ENCODE measurements around the gene PPP2R2B. TPM values are rescaled to one million over a fixed set of nuclear protein-coding genes. Genes with fewer than 3 reads are reported as not detected.

Gene PPP2R2B
- total and polyA plus RNA-seq, 2 of the 4 experiments (the other 2 are of a cell fraction), result not detected

DNA sequence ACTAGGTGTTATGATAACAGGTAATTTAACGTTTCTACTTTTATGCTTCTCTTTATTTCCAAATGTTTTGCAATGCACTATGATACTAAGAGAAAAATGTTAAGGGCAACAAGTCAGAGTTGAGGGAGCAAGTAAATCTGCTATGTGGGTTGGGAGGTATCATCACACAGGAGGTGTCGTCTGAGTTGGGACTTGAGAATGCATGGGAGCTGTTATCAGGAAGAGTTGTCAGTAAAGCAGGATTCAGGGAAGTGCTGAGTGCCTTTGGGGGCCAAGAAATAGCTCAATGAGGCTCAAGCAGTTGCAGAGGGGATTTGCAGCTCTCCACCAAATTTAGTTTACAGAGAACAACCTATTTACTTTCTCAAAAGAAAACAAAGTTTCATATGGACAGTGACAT, 108.0 kb downstream of the PPP2R2B start:
- no peak overlapping the region for H3K4me2 ChIP-seq (ENCODE audit: low read depth, low read length)
- H2BK20ac ChIP-seq (ENCODE audit: low read depth, low read length), result no peak overlapping the region
- no peaks in the 10 kb centered on the region for H3K9me1 ChIP-seq (ENCODE audit: insufficient read depth, low read length)
- TF ChIP-seq POLR2A (IDR thresholded peaks at IDR 0.05; ENCODE audit: low read depth, low read length) (no peak), RCOR1 (IDR thresholded peaks at IDR 0.05; ENCODE audit: insufficient replicate concordance, low read length) (no peak), BHLHE40 (IDR thresholded peaks at IDR 0.05; ENCODE audit: low read depth, low read length) (no peak), MAFK (IDR thresholded peaks at IDR 0.05; ENCODE audit: low read depth, low read length) (no peak), NFE2L2 (IDR thresholded peaks at IDR 0.05; ENCODE audit: low read depth, low read length) (no peak), SMC3 (IDR thresholded peaks at IDR 0.05; ENCODE audit: low read depth, low read length) (no peak), RAD21 (IDR thresholded peaks at IDR 0.05; ENCODE audit: low read length) (no peak), RFX5 (IDR thresholded peaks at IDR 0.05; ENCODE audit: low read depth, low read length) (no peak), CEBPB (IDR thresholded peaks at IDR 0.05; ENCODE audit: low read depth, low read length) (no peak), FOS (IDR thresholded peaks at IDR 0.05; ENCODE audit: low read depth, low read length) (no peak), MAZ (IDR thresholded peaks at IDR 0.05; ENCODE audit: borderline replicate concordance, low read depth, low read length) (no peak), MXI1 (IDR thresholded peaks at IDR 0.05; ENCODE audit: borderline replicate concordance, low read depth, low read length) (no peak), CHD1 (IDR thresholded peaks at IDR 0.05; ENCODE audit: low read depth, low read length) (no peak)
- TF ChIP-seq, protein P1, sequence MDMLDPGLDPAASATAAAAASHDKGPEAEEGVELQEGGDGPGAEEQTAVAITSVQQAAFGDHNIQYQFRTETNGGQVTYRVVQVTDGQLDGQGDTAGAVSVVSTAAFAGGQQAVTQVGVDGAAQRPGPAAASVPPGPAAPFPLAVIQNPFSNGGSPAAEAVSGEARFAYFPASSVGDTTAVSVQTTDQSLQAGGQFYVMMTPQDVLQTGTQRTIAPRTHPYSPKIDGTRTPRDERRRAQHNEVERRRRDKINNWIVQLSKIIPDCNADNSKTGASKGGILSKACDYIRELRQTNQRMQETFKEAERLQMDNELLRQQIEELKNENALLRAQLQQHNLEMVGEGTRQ (IDR thresholded peaks at IDR 0.05; ENCODE audit: low read depth, low read length), result no peak
- TF ChIP-seq, protein P2, sequence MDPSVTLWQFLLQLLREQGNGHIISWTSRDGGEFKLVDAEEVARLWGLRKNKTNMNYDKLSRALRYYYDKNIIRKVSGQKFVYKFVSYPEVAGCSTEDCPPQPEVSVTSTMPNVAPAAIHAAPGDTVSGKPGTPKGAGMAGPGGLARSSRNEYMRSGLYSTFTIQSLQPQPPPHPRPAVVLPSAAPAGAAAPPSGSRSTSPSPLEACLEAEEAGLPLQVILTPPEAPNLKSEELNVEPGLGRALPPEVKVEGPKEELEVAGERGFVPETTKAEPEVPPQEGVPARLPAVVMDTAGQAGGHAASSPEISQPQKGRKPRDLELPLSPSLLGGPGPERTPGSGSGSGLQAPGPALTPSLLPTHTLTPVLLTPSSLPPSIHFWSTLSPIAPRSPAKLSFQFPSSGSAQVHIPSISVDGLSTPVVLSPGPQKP (IDR thresholded peaks at IDR 0.05; ENCODE audit: borderline replicate concordance, low read depth, low read length), result no peak
- TF ChIP-seq, protein P3, sequence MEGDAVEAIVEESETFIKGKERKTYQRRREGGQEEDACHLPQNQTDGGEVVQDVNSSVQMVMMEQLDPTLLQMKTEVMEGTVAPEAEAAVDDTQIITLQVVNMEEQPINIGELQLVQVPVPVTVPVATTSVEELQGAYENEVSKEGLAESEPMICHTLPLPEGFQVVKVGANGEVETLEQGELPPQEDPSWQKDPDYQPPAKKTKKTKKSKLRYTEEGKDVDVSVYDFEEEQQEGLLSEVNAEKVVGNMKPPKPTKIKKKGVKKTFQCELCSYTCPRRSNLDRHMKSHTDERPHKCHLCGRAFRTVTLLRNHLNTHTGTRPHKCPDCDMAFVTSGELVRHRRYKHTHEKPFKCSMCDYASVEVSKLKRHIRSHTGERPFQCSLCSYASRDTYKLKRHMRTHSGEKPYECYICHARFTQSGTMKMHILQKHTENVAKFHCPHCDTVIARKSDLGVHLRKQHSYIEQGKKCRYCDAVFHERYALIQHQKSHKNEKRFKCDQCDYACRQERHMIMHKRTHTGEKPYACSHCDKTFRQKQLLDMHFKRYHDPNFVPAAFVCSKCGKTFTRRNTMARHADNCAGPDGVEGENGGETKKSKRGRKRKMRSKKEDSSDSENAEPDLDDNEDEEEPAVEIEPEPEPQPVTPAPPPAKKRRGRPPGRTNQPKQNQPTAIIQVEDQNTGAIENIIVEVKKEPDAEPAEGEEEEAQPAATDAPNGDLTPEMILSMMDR (conservative IDR thresholded peaks at IDR 0.05; ENCODE audit: low read depth, low read length), result no peak
- no peak overlapping the region for H3K4me3 ChIP-seq (ENCODE audit: insufficient read depth, low read depth, low read length)
- WGBS, 2 experiments (ENCODE audit: extremely low coverage in 2 of 2, insufficient read length in 1 of 2), result no CpG with 5 or more reads among the region's 2 CpGs
- no peaks in the 10 kb centered on the region for H3K36me3 ChIP-seq (ENCODE audit: control insufficient read depth, insufficient read depth, low read length)
- no peak for ATAC-seq (ENCODE audit: low read depth)
- no peak overlapping the region for H4K8ac ChIP-seq (ENCODE audit: low read depth in 2 of 2, low read length in 2 of 2)
- H2AFZ ChIP-seq (replicated peaks; ENCODE audit: low read length, poor library complexity), result no peak overlapping the region
- no peak for DNase-seq
- no peak overlapping the region for H3K27ac ChIP-seq (ENCODE audit: insufficient read depth, low read length)
- no TSS peak for BruUV-seq (replicated peaks)
- H4K20me1 ChIP-seq (ENCODE audit: insufficient read depth, low read length), result no peaks in the 10 kb centered on the region
- ChIA-PET CTCF (no interaction called here), POLR2A (ENCODE audit: unreplicated experiment) (no interaction called here)
- H2BK120ac ChIP-seq (ENCODE audit: low read depth, low read length), result no peak overlapping the region
- intact Hi-C loops (cut with micrococcal nuclease), result no loop called here
- in situ Hi-C loops (cut with MboI; ENCODE audit: low sequenced_read_pairs), result no loop called here
- no peaks in the 10 kb centered on the region for H3K27me3 ChIP-seq (ENCODE audit: control insufficient read depth, insufficient read depth, low read length)
- no peak overlapping the region for H3K23ac ChIP-seq (ENCODE audit: low read depth, low read length)
- dilution Hi-C loops (cut with HindIII; ENCODE audit: low sequenced_read_pairs, unreplicated experiment), result no loop called here
- no peaks in the 10 kb centered on the region for H3K4me1 ChIP-seq (ENCODE audit: control insufficient read depth, insufficient read depth, low read length)
- no peak overlapping the region for H4K91ac ChIP-seq (ENCODE audit: insufficient read depth, low read depth, low read length)
- no peak overlapping the region for H4K5ac ChIP-seq (ENCODE audit: low read depth, low read length)
- H3K79me1 ChIP-seq (ENCODE audit: low read depth in 1 of 2, low read length in 2 of 2), result no peaks in the 10 kb centered on the region
- no peak overlapping the region for H3K14ac ChIP-seq (replicated peaks; ENCODE audit: low read depth, low read length)
- H3K4ac ChIP-seq (ENCODE audit: low read depth, low read length), result no peak overlapping the region
- no peak overlapping the region for H2BK5ac ChIP-seq (ENCODE audit: low read depth, low read length, poor library complexity, severe bottlenecking)
- no peak overlapping the region for H3K56ac ChIP-seq (ENCODE audit: extremely low read depth, insufficient read depth, low read length)
- no peak overlapping the region for H2AK9ac ChIP-seq (replicated peaks; ENCODE audit: low read depth, low read length, poor library complexity)
- no peak overlapping the region for H3K18ac ChIP-seq (ENCODE audit: low read depth, low read length)
- H3K9ac ChIP-seq (ENCODE audit: low read depth, low read length), result no peak overlapping the region
- H3K9me3 ChIP-seq (ENCODE audit: control insufficient read depth, insufficient read depth, low read length), result no peaks in the 10 kb centered on the region
- H2BK15ac ChIP-seq (ENCODE audit: low read depth, low read length), result no peak overlapping the region
- H2AK5ac ChIP-seq (ENCODE audit: low read depth, low read length), result no peak overlapping the region
